ENCODE measurements around the gene XPNPEP1. TPM values are rescaled to one million over a fixed set of nuclear protein-coding genes. Genes with fewer than 3 reads are reported as not detected.

The XPNPEP1 gene
- total RNA-seq, 2 experiments from 2014 or later, result 66.4 to 66.6 TPM

GRCh38 chr10:109851616-109852474, 71.5 kb downstream of the XPNPEP1 start:
- H3K4me3 Mint-ChIP-seq, result no peak overlapping the region
- peaks cover 9% of the 10 kb centered on the region for H3K4me1 Mint-ChIP-seq (ENCODE audit: low read depth)
- intact Hi-C loops (cut with micrococcal nuclease), result no loop called here

GRCh38 chr10:109846832-109847231, 76.5 kb downstream of the XPNPEP1 start:
- POLR2A ChIA-PET, result no interaction called here
- intact Hi-C loops (cut with micrococcal nuclease), result no loop called here
- no peak overlapping the region for H3K4me3 Mint-ChIP-seq
- no peak overlapping the region for H3K27ac Mint-ChIP-seq
- no peaks in the 10 kb centered on the region for H3K36me3 Mint-ChIP-seq
- no peak for DNase-seq
- CTCF ChIA-PET, result no interaction called here
- no peaks in the 10 kb centered on the region for H3K4me1 Mint-ChIP-seq (ENCODE audit: low read depth)
- no peaks in the 10 kb centered on the region for H3K9me3 Mint-ChIP-seq
- no peaks in the 10 kb centered on the region for H3K27me3 Mint-ChIP-seq

More at GRCh38 chr10:109851616-109852474, 71.5 kb downstream of the XPNPEP1 start:
- no peak for DNase-seq
- no peak overlapping the region for H3K27ac Mint-ChIP-seq
- ChIA-PET CTCF (interaction anchor here (0.8 to 2.1 kb wide), 10 partner anchors 8 to 226 kb away, joined by 3 to 8 read pairs (median 4); no protein-coding TSS in a partner anchor), POLR2A (no interaction called here)
- H3K36me3 Mint-ChIP-seq, result no peaks in the 10 kb centered on the region
- H3K27me3 Mint-ChIP-seq, result no peaks in the 10 kb centered on the region
- no peaks in the 10 kb centered on the region for H3K9me3 Mint-ChIP-seq

GRCh38 chr10:109845308-109845707, 78.0 kb downstream of the XPNPEP1 start:
- CTCF ChIA-PET, result interaction anchor here (0.5 kb wide), 1 partner anchor 212 kb away, joined by 5 read pairs; no protein-coding TSS in a partner anchor
- H3K27ac Mint-ChIP-seq, result no peak overlapping the region
- POLR2A ChIA-PET, result no interaction called here
- intact Hi-C loops (cut with micrococcal nuclease), result no loop called here
- no peaks in the 10 kb centered on the region for H3K27me3 Mint-ChIP-seq
- no peaks in the 10 kb centered on the region for H3K4me1 Mint-ChIP-seq (ENCODE audit: low read depth)
- no peak overlapping the region for H3K4me3 Mint-ChIP-seq
- no peaks in the 10 kb centered on the region for H3K9me3 Mint-ChIP-seq
- no peak for DNase-seq
- no peaks in the 10 kb centered on the region for H3K36me3 Mint-ChIP-seq

GRCh38 chr10:109838592-109839244, 84.6 kb downstream of the XPNPEP1 start:
- ChIA-PET POLR2A (no interaction called here), CTCF (no interaction called here)
- Mint-ChIP-seq H3K4me3 (no peak overlapping the region), H3K27me3 (peaks cover 4% of the 10 kb centered on the region), H3K36me3 (no peaks in the 10 kb centered on the region), H3K9me3 (no peaks in the 10 kb centered on the region), H3K4me1 (ENCODE audit: low read depth) (no peaks in the 10 kb centered on the region), H3K27ac (no peak overlapping the region)
- intact Hi-C loops (cut with micrococcal nuclease), result no loop called here
- DNase-seq, result no peak

- H3K36me3 Mint-ChIP-seq, result no peaks in the 10 kb centered on the region
- CTCF ChIA-PET, result no interaction called here
- peaks cover 5% of the 10 kb centered on the region for H3K27me3 Mint-ChIP-seq
- no peak overlapping the region for H3K4me3 Mint-ChIP-seq
- intact Hi-C loops (cut with micrococcal nuclease), result no loop called here
- no peaks in the 10 kb centered on the region for H3K4me1 Mint-ChIP-seq (ENCODE audit: low read depth)
- H3K27ac Mint-ChIP-seq, result no peak overlapping the region
- POLR2A ChIA-PET, result no interaction called here
- no peak for DNase-seq
- no peaks in the 10 kb centered on the region for H3K9me3 Mint-ChIP-seq
Observed at GRCh38 chr10:109837384-109837783, 85.9 kb downstream of the XPNPEP1 start.

GRCh38 chr10:109835257-109835656, 88.1 kb downstream of the XPNPEP1 start:
- Mint-ChIP-seq H3K27ac (no peak overlapping the region), H3K4me1 (ENCODE audit: low read depth) (no peaks in the 10 kb centered on the region), H3K9me3 (peaks cover 3% of the 10 kb centered on the region), H3K4me3 (no peak overlapping the region), H3K36me3 (no peaks in the 10 kb centered on the region), H3K27me3 (peaks cover 6% of the 10 kb centered on the region)
- POLR2A ChIA-PET, result no interaction called here
- intact Hi-C loops (cut with micrococcal nuclease), result no loop called here
- no peak for DNase-seq
- CTCF ChIA-PET, result interaction anchor here (1.0 to 1.2 kb wide), 2 partner anchors 16 to 17 kb away, joined by 4 read pairs; no protein-coding TSS in a partner anchor

- CTCF ChIA-PET, result no interaction called here
- no peak overlapping the region for H3K27ac Mint-ChIP-seq
- H3K4me1 Mint-ChIP-seq (ENCODE audit: low read depth), result no peaks in the 10 kb centered on the region
- H3K9me3 Mint-ChIP-seq, result peaks cover 5% of the 10 kb centered on the region
- intact Hi-C loops (cut with micrococcal nuclease), result no loop called here
- peaks cover 6% of the 10 kb centered on the region for H3K27me3 Mint-ChIP-seq
- no peak for DNase-seq
- no peak overlapping the region for H3K4me3 Mint-ChIP-seq
- no peaks in the 10 kb centered on the region for H3K36me3 Mint-ChIP-seq
- POLR2A ChIA-PET, result no interaction called here
Observed at GRCh38 chr10:109831846-109832245, 91.5 kb downstream of the XPNPEP1 start.

GRCh38 chr10:109824206-109824605, 99.1 kb downstream of the XPNPEP1 start:
- no peak overlapping the region for H3K27ac Mint-ChIP-seq
- no peak overlapping the region for H3K4me3 Mint-ChIP-seq
- POLR2A ChIA-PET, result no interaction called here
- CTCF ChIA-PET, result no interaction called here
- DNase-seq, result no peak
- H3K4me1 Mint-ChIP-seq (ENCODE audit: low read depth), result no peaks in the 10 kb centered on the region
- intact Hi-C loops (cut with micrococcal nuclease), result no loop called here
- H3K9me3 Mint-ChIP-seq, result peaks cover 1% of the 10 kb centered on the region
- no peaks in the 10 kb centered on the region for H3K36me3 Mint-ChIP-seq
- H3K27me3 Mint-ChIP-seq, result peaks cover 7% of the 10 kb centered on the region

GRCh38 chr10:109823196-109823595, 100.1 kb downstream of the XPNPEP1 start:
- no peak overlapping the region for H3K4me3 Mint-ChIP-seq
- ChIA-PET POLR2A (no interaction called here), CTCF (no interaction called here)
- no peaks in the 10 kb centered on the region for H3K36me3 Mint-ChIP-seq
- no peak for DNase-seq
- no peaks in the 10 kb centered on the region for H3K4me1 Mint-ChIP-seq (ENCODE audit: low read depth)
- H3K9me3 Mint-ChIP-seq, result peaks cover under 1% of the 10 kb centered on the region
- peaks cover 7% of the 10 kb centered on the region for H3K27me3 Mint-ChIP-seq
- intact Hi-C loops (cut with micrococcal nuclease), result no loop called here
- H3K27ac Mint-ChIP-seq, result no peak overlapping the region

GRCh38 chr10:109821672-109822071, 101.6 kb downstream of the XPNPEP1 start:
- H3K27me3 Mint-ChIP-seq, result peaks cover 7% of the 10 kb centered on the region
- no peaks in the 10 kb centered on the region for H3K36me3 Mint-ChIP-seq
- no peaks in the 10 kb centered on the region for H3K9me3 Mint-ChIP-seq
- ChIA-PET POLR2A (no interaction called here), CTCF (no interaction called here)
- no peak overlapping the region for H3K27ac Mint-ChIP-seq
- DNase-seq, result no peak
- no peaks in the 10 kb centered on the region for H3K4me1 Mint-ChIP-seq (ENCODE audit: low read depth)
- H3K4me3 Mint-ChIP-seq, result no peak overlapping the region
- intact Hi-C loops (cut with micrococcal nuclease), result no loop called here

- no peaks in the 10 kb centered on the region for H3K9me3 Mint-ChIP-seq
- H3K27me3 Mint-ChIP-seq, result peaks cover 7% of the 10 kb centered on the region
- H3K4me1 Mint-ChIP-seq (ENCODE audit: low read depth), result no peaks in the 10 kb centered on the region
- CTCF ChIA-PET, result no interaction called here
- intact Hi-C loops (cut with micrococcal nuclease), result no loop called here
- H3K4me3 Mint-ChIP-seq, result no peak overlapping the region
- no peaks in the 10 kb centered on the region for H3K36me3 Mint-ChIP-seq
- DNase-seq, result no peak
- H3K27ac Mint-ChIP-seq, result no peak overlapping the region
- POLR2A ChIA-PET, result no interaction called here
Observed at GRCh38 chr10:109820620-109821405, 102.5 kb downstream of the XPNPEP1 start.

- Mint-ChIP-seq H3K9me3 (no peaks in the 10 kb centered on the region), H3K27ac (no peak overlapping the region), H3K4me3 (no peak overlapping the region), H3K4me1 (ENCODE audit: low read depth) (no peaks in the 10 kb centered on the region), H3K27me3 (peaks cover 7% of the 10 kb centered on the region), H3K36me3 (no peaks in the 10 kb centered on the region)
- intact Hi-C loops (cut with micrococcal nuclease), result no loop called here
- POLR2A ChIA-PET, result no interaction called here
- CTCF ChIA-PET, result interaction anchor here (0.9 kb wide), 1 partner anchor 46 kb away, joined by 3 read pairs; no protein-coding TSS in a partner anchor
- no peak for DNase-seq
Observed at GRCh38 chr10:109819807-109820206, 103.5 kb downstream of the XPNPEP1 start.

All from activated CD4-positive, alpha-beta memory T cell treated with anti-CD3 and anti-CD28 coated beads for 36 hours (primary cell).